Stimulated activated CD8-positive, alpha-beta memory T cell treated with anti-CD3 and anti-CD28 coated beads, Interleukin-2, amount 100 ng/mL, for 48 hours (primary cell): Measurements from ENCODE around the gene KRTAP5-1.
"Not testable (repeated sequence)": the region's sequence is repeated elsewhere in the genome, so short reads cannot be mapped to it uniquely, and the experiment has no call there.

Experiments used
- DNase-seq, 2 donors: peaks; one replicate each; pipeline ENCODE4 v3.0.0-alpha.2; 2020; ENCODE audit warnings: low read depth in 2 of 2

The KRTAP5-1 gene

DNA sequence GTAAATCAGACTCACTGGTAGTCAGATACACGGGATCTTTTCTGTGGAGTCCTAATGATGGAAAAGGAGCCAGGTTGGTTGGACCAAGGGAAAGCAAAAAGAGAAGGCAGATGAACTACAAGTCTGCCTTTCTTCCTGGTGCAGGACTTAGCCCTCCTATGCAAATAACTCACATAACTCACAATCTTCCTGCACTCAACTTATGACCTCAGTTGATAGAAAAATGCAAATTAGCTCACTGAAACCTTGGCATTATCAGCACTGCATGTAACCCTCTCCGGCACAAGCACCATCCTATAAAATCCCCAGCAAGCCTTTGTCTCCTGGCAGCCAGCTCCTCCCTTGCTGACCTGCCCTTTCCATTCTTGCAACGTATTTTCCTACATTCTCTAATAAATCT, 16.6 kb upstream of the KRTAP5-1 start:
- not testable (repeated sequence) for DNase-seq

DNA sequence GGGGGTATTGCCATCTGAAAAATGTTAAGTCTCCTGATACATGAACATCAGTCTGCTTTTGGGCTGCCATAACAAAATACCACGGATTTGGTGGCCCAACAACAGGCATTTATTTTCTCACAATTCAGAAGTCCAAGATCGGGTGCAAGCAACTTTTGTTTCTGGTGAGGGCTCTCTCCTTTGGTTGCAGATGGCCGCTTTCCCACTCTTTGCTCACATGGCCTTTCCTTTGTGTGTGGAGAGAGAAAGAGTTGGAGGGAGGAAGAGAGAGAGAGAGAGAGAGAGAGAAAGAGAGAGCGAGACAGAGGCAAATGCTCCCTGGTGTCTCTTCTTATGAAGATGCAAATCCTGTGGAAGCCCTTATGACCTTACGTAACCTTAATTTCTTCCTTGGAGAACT, 15.5 kb upstream of the KRTAP5-1 start:
- no peak for DNase-seq

DNA sequence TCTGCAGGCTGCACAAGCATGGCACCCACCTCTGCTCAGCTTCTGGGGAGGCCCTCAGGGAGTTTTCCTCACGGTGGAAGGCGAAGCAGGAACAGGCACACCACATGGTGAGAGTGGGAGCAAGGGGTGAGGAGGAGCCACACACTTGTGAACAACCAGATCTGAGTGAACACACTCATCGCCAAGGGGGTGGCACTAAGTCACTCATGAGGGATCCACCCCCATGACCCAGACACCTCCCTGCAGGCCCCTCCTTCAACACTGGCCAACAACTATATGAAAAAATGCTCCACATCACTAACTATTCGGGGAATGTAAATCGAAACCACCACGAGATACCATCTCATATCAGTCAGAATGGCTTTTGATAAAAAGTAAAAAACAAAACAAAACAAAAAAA, 13.7 kb upstream of the KRTAP5-1 start:
- no peak for DNase-seq

DNA sequence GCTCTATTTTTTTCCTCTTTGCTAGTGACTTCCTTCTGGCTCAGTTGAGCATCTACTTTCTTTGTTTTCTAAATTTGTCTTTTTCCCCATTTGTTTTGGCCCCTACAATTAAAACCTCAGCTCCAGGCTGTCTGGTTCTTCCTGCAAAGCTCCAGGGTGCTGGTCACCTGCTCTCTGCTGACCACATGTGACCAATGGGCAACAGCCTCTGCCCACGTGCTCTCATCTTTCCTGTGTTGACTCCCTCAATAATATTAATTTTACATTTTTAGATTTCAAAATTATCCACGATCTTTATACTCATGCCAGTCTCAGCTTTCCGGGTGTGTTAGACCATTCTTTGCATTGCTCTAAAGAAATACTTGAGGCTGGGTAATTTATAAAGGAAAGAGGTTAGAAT, 13.3 kb upstream of the KRTAP5-1 start:
- not testable (repeated sequence) for DNase-seq

DNA sequence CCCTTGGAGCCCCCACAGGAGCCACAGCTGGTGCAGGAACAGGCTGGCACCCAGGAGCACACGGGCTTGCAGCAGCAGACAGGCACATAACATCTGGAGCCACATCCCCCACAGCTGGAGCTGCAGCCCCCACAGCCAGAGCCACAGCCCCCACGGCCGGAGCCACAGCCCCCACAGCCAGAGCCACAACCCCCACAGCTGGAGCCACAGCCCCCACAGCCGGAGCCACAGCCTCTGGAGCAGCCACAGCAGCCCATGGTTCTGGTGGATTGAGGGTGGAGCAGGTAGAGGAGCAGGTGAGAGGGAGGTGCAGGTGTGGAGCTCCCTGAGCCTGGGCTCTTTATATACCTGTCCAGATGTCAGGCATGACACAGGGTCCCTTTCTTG, 12.9 kb upstream of the KRTAP5-1 start, which contains the start of gene KRTAP5-2:
KRTAP5-2 (minus strand) TSS at position 301 of the 387 bp plus-strand sequence; CDS start at position 257, 44 bp downstream.
- no peak for DNase-seq

DNA sequence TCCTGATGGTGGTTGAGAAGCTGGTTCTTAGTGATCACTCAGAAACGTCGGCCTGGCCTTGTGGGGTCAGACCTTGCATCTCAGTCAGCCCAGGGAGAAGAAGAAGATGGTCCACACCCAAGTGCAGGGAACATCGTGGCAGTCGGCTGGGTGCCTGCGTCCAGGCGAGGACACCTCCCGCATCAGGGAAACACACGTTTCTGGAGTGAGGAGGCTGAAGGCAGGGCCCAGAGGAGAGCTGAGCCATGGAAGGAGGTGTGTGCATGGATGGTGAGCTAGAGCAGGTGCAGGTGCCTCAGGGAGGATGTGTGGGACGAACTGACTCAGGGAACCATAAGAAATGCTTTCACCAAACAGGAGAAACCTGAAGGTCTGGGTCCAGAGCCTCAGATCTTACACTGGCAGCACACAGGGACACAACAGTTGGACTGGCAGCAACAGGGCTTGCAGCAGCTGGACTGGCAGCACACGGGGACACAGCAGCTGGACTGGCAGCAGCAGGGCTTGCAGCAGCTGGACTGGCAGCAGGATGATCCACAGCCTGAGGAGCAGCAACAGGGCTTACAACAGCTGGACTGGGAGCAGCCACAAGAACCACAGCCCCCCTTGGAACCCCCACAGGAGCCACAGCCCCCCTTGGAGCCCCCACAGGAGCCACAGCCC, 12.4 kb upstream of the KRTAP5-1 start:
- DNase-seq: no peak

DNA sequence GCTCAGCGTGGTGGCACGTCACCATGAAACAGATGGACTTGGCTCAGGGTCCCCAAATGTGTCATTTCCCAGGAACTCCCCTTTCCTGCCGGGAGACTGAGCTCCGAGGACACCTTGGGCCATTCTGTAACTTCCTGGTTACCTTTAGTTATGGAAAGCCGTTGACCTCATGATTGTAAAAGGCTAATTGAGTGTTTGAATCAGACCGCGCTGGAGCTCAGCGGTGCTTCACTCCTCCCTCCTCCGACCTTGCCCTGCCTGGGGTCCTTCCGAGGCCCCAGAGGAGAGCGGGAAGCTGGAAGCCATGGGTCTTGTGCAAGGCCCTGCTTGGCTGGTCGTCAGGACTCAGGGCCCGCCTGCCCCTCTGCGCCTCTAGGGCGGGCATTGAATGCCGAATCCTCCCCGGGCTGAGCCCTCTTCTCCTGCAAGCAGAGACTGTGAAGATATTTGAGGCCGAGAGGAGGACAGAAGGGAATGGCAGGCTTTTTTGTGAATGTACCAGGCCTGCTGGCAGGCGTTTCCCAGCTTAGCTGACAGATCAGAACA, 11.6 kb upstream of the KRTAP5-1 start:
- not testable (repeated sequence) for DNase-seq

DNA sequence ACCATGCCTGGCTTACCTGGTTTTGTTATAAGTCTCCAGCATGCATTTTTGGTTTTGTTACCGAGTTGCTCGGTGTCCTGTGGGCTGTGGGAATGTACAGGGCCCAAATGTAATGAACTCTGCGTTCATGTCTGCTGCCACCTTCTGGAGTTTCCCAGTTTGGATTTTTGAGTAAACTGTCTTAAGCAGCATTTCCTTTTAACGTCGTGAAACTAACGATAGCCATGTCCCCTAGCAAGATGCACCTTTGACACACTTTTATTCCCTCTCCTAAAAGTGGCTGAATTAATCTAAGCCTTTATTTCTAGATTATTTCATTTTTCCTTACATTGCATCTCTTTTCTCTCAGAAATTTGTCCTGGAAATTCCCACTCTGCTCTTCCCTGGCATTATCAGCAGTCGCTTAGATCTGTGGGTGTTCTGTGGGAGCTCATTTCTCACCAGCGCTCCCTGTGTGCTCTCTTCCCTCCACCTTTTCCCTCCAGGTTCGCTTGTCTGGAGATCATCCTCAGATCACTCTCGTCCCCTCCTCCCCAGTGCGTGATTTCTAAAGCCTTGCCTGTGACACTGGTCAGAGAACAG, 11.0 kb upstream of the KRTAP5-1 start:
- not testable (repeated sequence) for DNase-seq

DNA sequence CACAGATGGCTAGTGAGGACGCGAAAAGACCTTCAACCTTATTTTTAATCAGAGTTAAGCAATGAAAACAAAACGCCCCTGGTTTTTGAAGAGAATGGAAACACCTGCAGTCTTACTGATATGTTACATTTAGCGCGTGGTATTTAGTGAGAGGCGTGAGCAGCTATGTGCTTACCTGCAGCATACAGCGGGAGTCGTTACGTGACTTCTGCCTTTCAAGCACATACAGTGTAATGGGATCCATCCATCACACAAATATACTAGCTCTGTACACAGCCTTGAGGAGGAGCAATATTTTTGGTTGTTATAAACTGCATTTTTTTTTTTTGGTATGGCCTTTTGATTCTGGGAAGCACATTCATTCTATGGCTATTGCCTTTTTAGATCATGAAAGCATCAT, 7.5 kb upstream of the KRTAP5-1 start:
- DNase-seq: no peak

DNA sequence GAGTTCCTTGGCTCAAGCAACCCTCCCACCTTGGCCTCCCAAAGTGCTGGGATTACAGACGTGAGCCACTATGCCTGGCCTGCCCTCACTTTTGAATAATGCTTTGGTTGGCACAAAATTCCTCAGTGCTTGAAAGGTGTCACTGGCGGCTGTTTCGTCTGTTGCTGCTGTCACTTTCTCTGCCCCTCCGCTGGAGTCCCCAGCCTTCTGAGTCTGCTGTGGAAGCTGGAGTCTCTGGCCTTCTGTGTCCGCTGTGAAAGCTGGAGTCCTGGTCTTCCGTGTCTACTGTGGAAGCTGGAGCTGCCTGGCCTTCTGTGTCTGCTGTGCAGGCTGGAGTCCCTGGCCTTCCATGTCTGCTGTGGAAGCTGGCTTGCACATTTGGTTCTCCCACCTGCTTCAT, 4.9 kb upstream of the KRTAP5-1 start:
- DNase-seq: no peak

DNA sequence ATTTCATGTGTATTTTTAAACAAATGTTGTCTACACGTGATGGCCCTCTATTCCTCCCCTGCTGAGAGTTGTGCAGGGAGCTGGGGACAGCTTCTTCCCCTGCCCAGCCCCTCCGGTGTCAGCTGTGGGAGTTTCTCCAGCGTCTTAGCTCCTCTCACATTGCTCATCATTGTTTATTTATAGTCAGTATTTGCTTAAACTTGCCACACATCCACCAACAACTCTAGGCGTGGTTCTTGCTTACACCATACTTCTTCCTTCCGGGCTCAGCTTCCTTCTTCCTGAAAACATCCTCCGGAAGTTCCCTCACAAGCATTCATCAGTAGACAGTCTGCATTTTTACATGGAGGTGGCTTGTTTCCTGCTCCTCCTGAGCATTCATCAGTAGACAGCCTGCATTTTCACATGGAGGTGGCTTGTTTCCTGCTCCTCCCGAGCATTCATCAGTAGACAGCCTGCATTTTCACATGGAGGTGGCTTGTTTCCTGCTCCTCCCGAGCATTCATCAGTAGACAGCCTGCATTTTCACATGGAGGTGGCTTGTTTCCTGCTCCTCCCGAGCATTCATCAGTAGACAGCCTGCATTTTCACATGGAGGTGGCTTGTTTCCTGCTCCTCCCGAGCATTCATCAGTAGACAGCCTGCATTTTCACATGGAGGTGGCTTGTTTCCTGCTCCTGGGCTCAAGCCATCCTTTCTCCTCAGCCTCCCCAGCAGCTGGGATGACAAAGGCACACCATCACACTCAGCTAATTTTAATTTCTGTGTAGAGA, 4.3 kb upstream of the KRTAP5-1 start:
- not testable (repeated sequence) for DNase-seq

DNA sequence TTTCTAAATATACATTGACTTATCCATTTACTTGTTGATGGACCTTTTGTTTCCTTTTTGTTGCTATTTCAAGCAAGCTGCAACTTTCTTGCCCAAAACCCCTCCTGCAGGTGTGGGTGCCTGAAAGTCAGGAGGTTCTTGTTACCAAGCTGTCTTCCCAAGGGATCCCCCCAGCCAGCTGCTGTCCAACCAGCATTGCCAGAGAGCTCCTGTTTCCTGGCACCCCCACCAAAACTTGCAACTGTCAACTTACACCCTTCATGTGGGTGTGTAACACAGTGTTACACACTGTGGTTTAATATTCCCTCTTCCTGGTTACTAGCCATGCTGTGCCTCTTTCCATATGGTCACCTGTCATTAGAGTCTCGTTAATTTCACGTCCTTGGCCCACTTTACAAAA, 1.6 kb upstream of the KRTAP5-1 start:
- no peak for DNase-seq

DNA sequence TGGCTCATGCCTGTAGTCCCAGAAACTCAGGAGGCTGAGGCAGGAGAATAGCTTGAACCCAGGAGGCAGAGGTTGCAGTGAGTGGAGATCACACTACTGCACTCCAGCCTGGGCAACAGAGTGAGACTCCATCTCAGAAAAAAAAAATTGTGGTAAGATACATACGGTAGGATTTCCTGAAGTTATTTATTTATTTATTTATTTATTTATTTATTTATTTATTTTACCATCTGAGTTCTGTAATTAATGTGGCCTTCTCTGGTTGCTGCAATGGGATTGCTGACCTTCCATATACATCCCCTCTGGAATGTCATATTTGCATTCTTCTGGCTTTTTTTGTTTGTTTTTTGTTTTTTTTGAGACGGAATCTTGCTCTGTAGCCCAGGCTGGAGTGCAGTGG, 2.2 kb downstream of the KRTAP5-1 start:
- not testable (repeated sequence) for DNase-seq

DNA sequence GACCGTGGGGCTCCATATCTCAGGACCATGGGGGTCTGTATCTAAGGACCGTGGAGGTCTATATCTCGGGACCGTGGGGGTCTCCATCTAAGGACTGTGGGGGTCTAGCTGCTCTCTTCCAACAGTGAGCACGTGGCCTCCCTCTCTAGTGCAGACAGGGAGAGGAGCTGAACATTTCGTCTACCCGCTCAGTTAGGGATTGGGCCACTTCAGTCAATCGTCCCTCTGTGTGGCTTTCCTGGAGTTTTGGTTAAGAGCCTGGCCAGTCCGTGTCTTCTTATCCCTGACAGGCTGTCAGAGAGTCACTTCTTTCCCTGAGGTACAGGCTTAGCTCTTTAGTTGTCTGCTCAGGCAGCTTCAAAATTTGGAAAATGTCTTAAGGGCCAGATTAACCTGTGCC, 3.1 kb downstream of the KRTAP5-1 start:
- no peak for DNase-seq

DNA sequence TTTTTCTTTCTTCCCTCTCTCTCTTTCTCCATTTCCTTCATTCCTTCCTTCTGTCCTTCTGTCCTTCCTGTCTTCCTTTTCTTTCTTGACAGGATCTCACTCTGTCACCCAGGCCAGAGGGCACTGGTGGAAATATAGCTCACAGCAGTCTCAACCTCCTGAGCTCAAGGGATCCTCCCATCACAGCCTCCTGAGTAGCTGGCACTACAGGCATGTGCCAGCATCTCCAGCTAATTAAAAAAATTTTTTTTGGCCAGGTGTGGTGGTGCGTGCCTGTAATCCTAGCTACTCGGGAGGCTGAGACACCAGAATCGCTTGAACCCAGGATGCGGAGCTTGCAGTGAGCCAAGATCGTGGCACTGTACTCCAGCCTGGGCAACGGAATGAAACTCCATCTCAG, 8.3 kb downstream of the KRTAP5-1 start:
- DNase-seq: no peak

DNA sequence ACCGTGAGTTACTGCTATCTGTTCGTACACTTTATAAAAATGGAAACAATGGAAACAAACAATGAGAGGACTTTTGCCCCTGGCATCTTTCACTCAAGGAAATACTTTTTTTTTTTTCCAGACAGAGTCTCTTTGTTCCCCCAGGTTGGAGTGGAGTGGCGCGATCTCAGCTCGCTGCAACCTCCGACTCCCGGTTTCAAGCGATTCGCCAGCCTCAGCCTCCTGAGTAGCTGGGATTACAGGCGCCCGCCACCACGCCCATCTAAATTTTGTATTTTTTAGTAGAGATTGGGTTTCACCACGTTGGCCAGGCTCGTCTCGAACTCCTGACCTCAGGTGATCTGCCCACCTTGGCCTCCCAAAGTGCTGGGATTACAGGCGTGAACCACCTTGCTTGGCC, 9.3 kb downstream of the KRTAP5-1 start:
- DNase-seq: not testable (repeated sequence)

DNA sequence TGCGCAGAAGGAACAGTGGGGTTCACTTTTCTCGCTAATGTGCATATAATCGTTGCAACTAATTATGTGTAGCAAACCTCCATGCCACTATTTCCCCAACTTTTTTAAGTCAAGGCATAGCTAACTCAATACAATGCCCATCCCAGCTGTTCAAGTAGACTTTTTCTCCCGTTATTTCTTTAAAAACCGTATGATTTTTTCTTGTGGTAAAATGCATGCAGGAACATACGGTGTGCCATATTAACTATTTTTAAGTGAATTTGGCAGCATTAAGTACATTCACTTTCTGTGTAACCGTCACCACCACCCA, 10.2 kb downstream of the KRTAP5-1 start:
- no peak for DNase-seq

DNA sequence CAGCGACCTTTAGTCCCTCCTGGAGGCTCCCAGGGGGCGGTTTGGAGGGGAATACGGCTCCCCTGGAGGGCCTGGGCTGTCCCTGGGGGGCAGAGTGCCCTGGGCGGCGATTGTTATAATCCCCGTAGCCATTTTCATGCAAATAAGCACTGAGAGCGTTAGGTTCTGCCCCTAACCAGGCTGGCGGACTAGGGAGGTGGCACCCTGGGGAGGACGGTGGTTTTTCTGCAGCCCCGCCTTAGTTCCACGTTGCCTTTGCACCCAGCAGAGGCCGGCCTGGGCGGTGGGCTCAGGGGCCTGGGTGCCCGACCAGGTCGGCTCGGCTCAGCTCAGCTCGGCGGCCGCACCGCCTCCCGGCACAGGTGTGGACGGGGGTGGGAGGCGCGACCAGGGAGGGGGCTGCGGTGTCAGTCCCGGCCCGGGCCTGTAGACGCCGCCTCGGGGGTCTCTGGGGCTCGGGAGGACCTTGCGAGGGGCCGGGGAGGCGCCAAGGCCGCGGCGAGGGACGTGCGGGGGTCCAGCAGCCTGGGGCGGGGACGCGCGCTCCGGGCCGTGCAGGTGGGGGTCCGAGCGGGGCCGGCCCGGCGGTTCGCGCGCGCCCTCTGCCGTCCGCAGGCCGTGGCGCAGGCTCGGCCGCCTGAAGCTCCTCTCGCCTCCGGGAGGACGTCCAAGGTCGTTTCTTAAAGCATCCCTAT, 10.7 kb downstream of the KRTAP5-1 start:
- peak in 1 of 2 donors; percentile 47 for DNase-seq

DNA sequence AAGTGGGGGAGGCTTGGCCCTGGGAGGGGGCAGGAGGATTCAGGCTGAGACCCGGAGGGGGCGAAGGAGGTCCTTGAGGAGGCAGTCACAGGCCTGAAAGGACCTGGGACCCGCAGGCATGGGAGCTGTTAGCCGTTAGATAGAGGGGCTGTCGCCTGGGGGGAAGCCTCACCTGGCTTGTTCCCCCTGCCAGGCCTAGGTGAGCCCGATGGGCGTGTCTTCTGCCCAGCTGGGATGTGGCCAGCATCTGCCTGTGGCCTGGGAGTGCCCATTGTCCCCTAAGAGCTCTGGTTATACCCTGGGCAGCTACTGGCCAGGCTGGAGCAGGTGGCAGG, 11.2 kb downstream of the KRTAP5-1 start:
- DNase-seq: no peak

DNA sequence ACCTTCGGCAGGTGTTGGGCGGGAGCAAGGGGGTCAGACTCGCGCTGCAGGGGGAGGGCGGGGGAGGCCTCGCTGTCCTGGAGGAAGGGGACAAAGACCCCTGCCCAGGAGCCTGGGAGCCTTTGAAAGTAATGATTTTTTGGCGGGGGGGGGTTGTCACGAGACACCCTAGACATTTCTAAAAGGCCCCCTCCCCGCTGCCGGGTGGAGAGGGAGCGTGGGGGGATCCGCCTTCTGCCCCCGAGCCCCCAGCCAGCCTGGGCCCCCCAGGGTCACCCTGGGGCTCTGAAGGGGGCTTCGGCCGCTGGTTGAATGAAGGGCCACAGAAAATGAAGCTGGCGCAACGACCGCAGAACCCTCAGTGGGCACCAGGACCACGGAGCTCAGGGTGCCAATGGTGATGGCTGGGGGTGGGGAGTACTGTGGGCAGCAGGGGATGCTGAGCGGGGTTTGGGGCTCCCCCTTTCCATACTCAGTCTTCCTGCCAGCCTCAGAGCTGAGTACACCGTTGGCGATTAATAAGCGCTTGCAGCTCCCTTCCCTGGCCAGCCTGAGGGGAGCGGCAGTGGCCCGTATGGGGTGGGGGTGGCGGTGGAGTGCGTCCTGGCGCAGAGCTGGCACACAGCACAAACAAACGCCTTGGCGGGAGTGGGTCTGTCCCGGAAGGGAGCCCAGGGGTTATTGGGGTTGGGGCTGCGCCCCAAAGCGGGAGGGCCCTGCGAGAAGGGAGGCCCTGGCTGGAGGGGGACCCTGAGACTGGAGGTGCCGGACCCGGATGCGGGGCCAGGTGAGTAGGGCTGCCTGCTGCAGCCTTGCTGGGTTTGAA, 11.8 kb downstream of the KRTAP5-1 start:
- DNase-seq: no peak
